GM12878 (cell line): ENCODE measurements around the gene INAFM1. TPM values are rescaled to one million over a fixed set of nuclear protein-coding genes. Genes with fewer than 3 reads are reported as not detected.
A peak's percentile ranks its signal among the peaks of the same experiment; 100 is the strongest.

Experiments used
- BCL3 ChIP-seq: IDR thresholded peaks from 2 replicates; pipeline ENCODE4 v1.6.1; 2011; ENCODE audit warnings: borderline replicate concordance, low read depth, mild to moderate bottlenecking, moderate library complexity, low read length; ENCODE audit not compliant: insufficient read depth, poor library complexity, severe bottlenecking
- CBFB ChIP-seq: IDR thresholded peaks from 2 replicates; pipeline ENCODE4 v1.6.1; 2016; ENCODE audit warnings: antibody characterized with exemption, low read depth
- CREM ChIP-seq: IDR thresholded peaks from 2 replicates; pipeline ENCODE4 v1.6.1; 2014; ENCODE audit warnings: antibody characterized with exemption, low read depth
- DPF2 ChIP-seq: fragments of 450-650 bp; IDR thresholded peaks from 2 replicates; pipeline ENCODE4 v1.6.1; 2017; ENCODE audit warnings: mild to moderate bottlenecking
- GATAD2B ChIP-seq: fragments of 450-650 bp; conservative IDR thresholded peaks from 2 replicates; pipeline ENCODE4 v1.6.1; 2017; ENCODE audit warnings: low read depth, mild to moderate bottlenecking, moderate library complexity
- MEF2B ChIP-seq: fragments of 450-650 bp; IDR thresholded peaks from 2 replicates; pipeline ENCODE4 v1.6.1; 2018; ENCODE audit warnings: mild to moderate bottlenecking, moderate library complexity; ENCODE audit not compliant: partially characterized antibody, poor library complexity, severe bottlenecking
- SIX5 ChIP-seq: IDR thresholded peaks from 2 replicates; pipeline ENCODE4 v1.6.1; 2011; ENCODE audit warnings: mild to moderate bottlenecking, low read depth, low read length, moderate library complexity; ENCODE audit not compliant: severe bottlenecking
- TCF12 ChIP-seq: IDR thresholded peaks from 2 replicates; pipeline ENCODE4 v1.6.1; 2011; ENCODE audit warnings: low read depth, mild to moderate bottlenecking, low read length
- TCF7 ChIP-seq: IDR thresholded peaks from 2 replicates; pipeline ENCODE4 v1.6.1; 2014; ENCODE audit warnings: antibody characterized with exemption, borderline replicate concordance
- ZBED1 ChIP-seq: IDR thresholded peaks from 2 replicates; pipeline ENCODE4 v1.6.1; 2016; ENCODE audit warnings: borderline replicate concordance
- ZBTB33 ChIP-seq: fragments of 450-650 bp; IDR thresholded peaks from 2 replicates; pipeline ENCODE4 v1.6.1; 2017; ENCODE audit warnings: mild to moderate bottlenecking
- ZSCAN29 ChIP-seq: fragments of 450-650 bp; IDR thresholded peaks from 2 replicates; pipeline ENCODE4 v1.6.1; 2017; ENCODE audit warnings: mild to moderate bottlenecking, moderate library complexity
- polyA plus RNA-seq, 11 experiments: library from polyadenylated mRNA; depleted of rRNA in 4 of 11; unstranded in 6 of 11; stranded (reverse) in 5 of 11; fragments of >200 nt; fragmentation: Nextera tagmentation in 4 of 11; fragmentation: Illumina TruSeq in 1 of 11; extraction: Ambion mirVana in 4 of 11; extraction: Trizol in 1 of 11; gene quantifications; 1 replicate in 1 of 11; 2 replicates in 10 of 11; pipeline versions ENCODE4 v1.2.1 to v1.2.3, GENCODE V29; 2011 to 2016; ENCODE audit warnings: inconsistent platforms in 2 of 11, missing spikeins in 2 of 11, low read depth in 1 of 11
- total RNA-seq, 4 experiments: library from RNA; depleted of rRNA in 3 of 4; stranded (reverse); fragments of >200 nt in 3 of 4; fragmentation: Illumina TruSeq in 1 of 4; extraction: Trizol in 1 of 4; gene quantifications; 2 replicates each; pipeline versions ENCODE4 v1.2.1 to v1.2.3, GENCODE V29; 2013 to 2021
- TF ChIP-seq, protein P1 (sequence below): fragments of 150-350 bp; IDR thresholded peaks from 2 replicates; pipeline ENCODE4 v1.6.1; 2014; ENCODE audit warnings: mild to moderate bottlenecking, low read depth, low read length
- TF ChIP-seq, protein P2 (sequence below): fragments of 450-650 bp; IDR thresholded peaks from 2 replicates; pipeline ENCODE4 v1.6.1; 2016; ENCODE audit warnings: mild to moderate bottlenecking
- TF ChIP-seq, protein P3 (sequence below), 3 experiments: IDR thresholded peaks in 2 of 3; conservative IDR thresholded peaks in 1 of 3; 2 replicates each; pipeline ENCODE4 v1.5.1; 2011; ENCODE audit warnings: low read depth in 3 of 3, low read length in 3 of 3, mild to moderate bottlenecking in 3 of 3, control low read depth in 2 of 3, moderate library complexity in 2 of 3, inconsistent platforms in 1 of 3, mixed read lengths in 1 of 3; ENCODE audit not compliant: control insufficient read depth in 2 of 3, insufficient read depth in 1 of 3; ENCODE audit errors: extremely low read depth in 1 of 3
- TF ChIP-seq, protein P4 (sequence below): fragments of 450-650 bp; IDR thresholded peaks from 2 replicates; pipeline ENCODE4 v1.6.1; 2017; ENCODE audit warnings: mild to moderate bottlenecking, moderate library complexity

Gene INAFM1
- total and polyA plus RNA-seq, 10 of the 15 experiments (the other 5 are each of a cell fraction or from before 2014, with no cell fraction given) = 0.57 to 6.8 (median 1.1) TPM; not detected in 1

DNA sequence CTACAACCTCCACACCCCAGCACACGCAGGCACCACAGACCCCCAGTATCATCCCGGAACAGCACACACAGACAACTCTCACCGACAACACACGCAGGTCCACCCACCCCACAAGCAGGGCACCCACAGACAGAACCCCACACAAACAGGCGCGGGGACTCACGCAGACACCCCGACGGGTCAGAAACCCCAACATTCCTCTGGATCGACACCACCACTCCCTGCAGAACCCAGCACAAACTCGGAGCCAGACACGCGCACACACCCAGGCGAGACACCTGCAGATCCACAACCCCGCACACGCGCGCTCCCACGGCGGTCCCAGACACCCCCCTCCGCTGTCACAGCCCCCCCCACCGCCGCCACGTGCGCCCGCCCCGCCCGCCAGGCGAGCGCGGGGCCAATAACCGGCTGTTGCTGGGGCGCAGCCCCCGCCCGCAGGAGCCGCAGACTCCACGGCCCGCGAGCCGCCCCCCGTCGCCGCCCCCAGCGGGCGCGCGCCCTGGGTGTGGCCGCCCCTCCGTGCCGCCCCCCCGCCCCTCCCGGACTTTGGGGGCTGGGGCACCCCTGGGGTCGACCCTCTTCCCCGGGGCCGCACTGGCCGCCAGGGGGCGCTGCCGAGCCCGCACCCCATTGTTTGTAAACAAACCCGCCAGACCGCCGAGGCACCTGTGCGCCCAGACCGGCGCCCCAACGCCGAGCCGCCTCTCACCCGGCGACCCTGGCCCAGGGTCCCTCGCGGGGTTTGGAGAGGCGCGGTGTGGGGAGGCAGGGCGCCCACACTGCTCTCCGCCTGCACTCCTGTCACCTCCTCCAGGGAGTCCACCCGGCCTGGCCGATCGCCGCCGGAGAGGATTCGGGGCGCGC lies 44.4 kb upstream of the INAFM1 start (continued):
- TF ChIP-seq, protein P1, sequence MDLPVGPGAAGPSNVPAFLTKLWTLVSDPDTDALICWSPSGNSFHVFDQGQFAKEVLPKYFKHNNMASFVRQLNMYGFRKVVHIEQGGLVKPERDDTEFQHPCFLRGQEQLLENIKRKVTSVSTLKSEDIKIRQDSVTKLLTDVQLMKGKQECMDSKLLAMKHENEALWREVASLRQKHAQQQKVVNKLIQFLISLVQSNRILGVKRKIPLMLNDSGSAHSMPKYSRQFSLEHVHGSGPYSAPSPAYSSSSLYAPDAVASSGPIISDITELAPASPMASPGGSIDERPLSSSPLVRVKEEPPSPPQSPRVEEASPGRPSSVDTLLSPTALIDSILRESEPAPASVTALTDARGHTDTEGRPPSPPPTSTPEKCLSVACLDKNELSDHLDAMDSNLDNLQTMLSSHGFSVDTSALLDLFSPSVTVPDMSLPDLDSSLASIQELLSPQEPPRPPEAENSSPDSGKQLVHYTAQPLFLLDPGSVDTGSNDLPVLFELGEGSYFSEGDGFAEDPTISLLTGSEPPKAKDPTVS = no peak
- TF ChIP-seq DPF2 (peak; percentile 56; the same call in 1 of the 2 replicates), ZBTB33 (no peak), ZBED1 (no peak), ZSCAN29 (0 out of 2 replicates have a peak, but pooled peaks have one; percentile 13), MEF2B (no peak), TCF7 (no peak), CREM (peak; percentile 27; the same call in 1 of the 2 replicates), CBFB (no peak), SIX5 (no peak), TCF12 (0 out of 2 replicates have a peak, but pooled peaks have one; percentile 56), BCL3 (peak; percentile 11), GATAD2B (peak; percentile 40; the same call in 1 of the 2 replicates)
- TF ChIP-seq, protein P2, sequence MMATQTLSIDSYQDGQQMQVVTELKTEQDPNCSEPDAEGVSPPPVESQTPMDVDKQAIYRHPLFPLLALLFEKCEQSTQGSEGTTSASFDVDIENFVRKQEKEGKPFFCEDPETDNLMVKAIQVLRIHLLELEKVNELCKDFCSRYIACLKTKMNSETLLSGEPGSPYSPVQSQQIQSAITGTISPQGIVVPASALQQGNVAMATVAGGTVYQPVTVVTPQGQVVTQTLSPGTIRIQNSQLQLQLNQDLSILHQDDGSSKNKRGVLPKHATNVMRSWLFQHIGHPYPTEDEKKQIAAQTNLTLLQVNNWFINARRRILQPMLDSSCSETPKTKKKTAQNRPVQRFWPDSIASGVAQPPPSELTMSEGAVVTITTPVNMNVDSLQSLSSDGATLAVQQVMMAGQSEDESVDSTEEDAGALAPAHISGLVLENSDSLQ = peak; percentile 20; the same call in 1 of the 2 replicates
- TF ChIP-seq, protein P3, sequence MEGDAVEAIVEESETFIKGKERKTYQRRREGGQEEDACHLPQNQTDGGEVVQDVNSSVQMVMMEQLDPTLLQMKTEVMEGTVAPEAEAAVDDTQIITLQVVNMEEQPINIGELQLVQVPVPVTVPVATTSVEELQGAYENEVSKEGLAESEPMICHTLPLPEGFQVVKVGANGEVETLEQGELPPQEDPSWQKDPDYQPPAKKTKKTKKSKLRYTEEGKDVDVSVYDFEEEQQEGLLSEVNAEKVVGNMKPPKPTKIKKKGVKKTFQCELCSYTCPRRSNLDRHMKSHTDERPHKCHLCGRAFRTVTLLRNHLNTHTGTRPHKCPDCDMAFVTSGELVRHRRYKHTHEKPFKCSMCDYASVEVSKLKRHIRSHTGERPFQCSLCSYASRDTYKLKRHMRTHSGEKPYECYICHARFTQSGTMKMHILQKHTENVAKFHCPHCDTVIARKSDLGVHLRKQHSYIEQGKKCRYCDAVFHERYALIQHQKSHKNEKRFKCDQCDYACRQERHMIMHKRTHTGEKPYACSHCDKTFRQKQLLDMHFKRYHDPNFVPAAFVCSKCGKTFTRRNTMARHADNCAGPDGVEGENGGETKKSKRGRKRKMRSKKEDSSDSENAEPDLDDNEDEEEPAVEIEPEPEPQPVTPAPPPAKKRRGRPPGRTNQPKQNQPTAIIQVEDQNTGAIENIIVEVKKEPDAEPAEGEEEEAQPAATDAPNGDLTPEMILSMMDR (IDR thresholded peaks at IDR 0.05 in 2 of 3, conservative IDR thresholded peaks at IDR 0.05 in 1 of 3; ENCODE audit: control insufficient read depth in 2 of 3, extremely low read depth in 1 of 3, insufficient read depth in 1 of 3, low read depth in 3 of 3, low read length in 3 of 3) = peak; percentile 70 to 88 (median 76)
- TF ChIP-seq, protein P4, sequence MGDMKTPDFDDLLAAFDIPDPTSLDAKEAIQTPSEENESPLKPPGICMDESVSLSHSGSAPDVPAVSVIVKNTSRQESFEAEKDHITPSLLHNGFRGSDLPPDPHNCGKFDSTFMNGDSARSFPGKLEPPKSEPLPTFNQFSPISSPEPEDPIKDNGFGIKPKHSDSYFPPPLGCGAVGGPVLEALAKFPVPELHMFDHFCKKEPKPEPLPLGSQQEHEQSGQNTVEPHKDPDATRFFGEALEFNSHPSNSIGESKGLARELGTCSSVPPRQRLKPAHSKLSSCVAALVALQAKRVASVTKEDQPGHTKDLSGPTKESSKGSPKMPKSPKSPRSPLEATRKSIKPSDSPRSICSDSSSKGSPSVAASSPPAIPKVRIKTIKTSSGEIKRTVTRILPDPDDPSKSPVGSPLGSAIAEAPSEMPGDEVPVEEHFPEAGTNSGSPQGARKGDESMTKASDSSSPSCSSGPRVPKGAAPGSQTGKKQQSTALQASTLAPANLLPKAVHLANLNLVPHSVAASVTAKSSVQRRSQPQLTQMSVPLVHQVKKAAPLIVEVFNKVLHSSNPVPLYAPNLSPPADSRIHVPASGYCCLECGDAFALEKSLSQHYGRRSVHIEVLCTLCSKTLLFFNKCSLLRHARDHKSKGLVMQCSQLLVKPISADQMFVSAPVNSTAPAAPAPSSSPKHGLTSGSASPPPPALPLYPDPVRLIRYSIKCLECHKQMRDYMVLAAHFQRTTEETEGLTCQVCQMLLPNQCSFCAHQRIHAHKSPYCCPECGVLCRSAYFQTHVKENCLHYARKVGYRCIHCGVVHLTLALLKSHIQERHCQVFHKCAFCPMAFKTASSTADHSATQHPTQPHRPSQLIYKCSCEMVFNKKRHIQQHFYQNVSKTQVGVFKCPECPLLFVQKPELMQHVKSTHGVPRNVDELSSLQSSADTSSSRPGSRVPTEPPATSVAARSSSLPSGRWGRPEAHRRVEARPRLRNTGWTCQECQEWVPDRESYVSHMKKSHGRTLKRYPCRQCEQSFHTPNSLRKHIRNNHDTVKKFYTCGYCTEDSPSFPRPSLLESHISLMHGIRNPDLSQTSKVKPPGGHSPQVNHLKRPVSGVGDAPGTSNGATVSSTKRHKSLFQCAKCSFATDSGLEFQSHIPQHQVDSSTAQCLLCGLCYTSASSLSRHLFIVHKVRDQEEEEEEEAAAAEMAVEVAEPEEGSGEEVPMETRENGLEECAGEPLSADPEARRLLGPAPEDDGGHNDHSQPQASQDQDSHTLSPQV = peak; percentile 65; the same call in 1 of the 2 replicates
